GM20000 (cell line): ENCODE data around the gene GIMAP8.
"Not testable (repeated sequence)": the region's sequence is repeated elsewhere in the genome, so short reads cannot be mapped to it uniquely, and the experiment has no call there.

Experiments
- DNase-seq: peaks from one replicate; pipeline ENCODE4 v3.0.0; 2012; ENCODE audit warnings: low spot score
- CTCF ChIP-seq: IDR thresholded peaks from 2 replicates; pipeline ENCODE4 v1.5.1; 2012; ENCODE audit warnings: mild to moderate bottlenecking, control low read depth; ENCODE audit errors: extremely low read depth, missing control alignments

GIMAP8 gene

GRCh38 chr7:150487625-150488024 lies 37.2 kb downstream of the GIMAP8 start:
- no peak for DNase-seq
- no peak for TF ChIP-seq CTCF

- TF ChIP-seq CTCF = no peak
- no peak for DNase-seq
Observed at GRCh38 chr7:150489782-150490181, 39.4 kb downstream of the GIMAP8 start.

GRCh38 chr7:150493442-150493841 lies 43.0 kb downstream of the GIMAP8 start:
- DNase-seq = not testable (repeated sequence)

GRCh38 chr7:150502519-150502918 lies 52.1 kb downstream of the GIMAP8 start:
- no peak for TF ChIP-seq CTCF

GRCh38 chr7:150503155-150503554 lies 52.7 kb downstream of the GIMAP8 start:
- no peak for DNase-seq
- no peak for TF ChIP-seq CTCF

More at GRCh38 chr7:150502519-150502918, 52.1 kb downstream of the GIMAP8 start:
- no peak for DNase-seq

- TF ChIP-seq CTCF = no peak
- no peak for DNase-seq
Observed at GRCh38 chr7:150503581-150503980, 53.2 kb downstream of the GIMAP8 start.

GRCh38 chr7:150507947-150508602 lies 57.6 kb downstream of the GIMAP8 start:
- TF ChIP-seq CTCF = no peak
- no peak for DNase-seq

- TF ChIP-seq CTCF = no peak
- DNase-seq = no peak
Observed at GRCh38 chr7:150511048-150511447, 60.6 kb downstream of the GIMAP8 start.
